GM23338 (cell line): ENCODE data around the gene ZP2. TPM values are rescaled to one million over a fixed set of nuclear protein-coding genes. Genes with fewer than 3 reads are reported as not detected.

Experiments used
- ATAC-seq: fragments of 200-7000 bp; cut with Tn5 transposase; 3 replicates; pipeline ENCODE4 v1.9.1; 2020
- DNase-seq: peaks from one replicate; pipeline ENCODE4 v3.0.0-alpha.2; 2015; ENCODE audit warnings: low spot score
- H2AFZ ChIP-seq: fragments of 200-600 bp; sonication (generic); 2 replicates; pipeline ENCODE4 v1.8.0; 2016; ENCODE audit warnings: antibody characterized with exemption, mild to moderate bottlenecking, moderate library complexity
- H3F3A ChIP-seq: fragments of 200-600 bp; sonication (generic); replicated peaks from 2 replicates; pipeline ENCODE4 v1.8.0; 2017; ENCODE audit warnings: antibody characterized with exemption, mixed run types, low read depth
- H3K27ac ChIP-seq: fragments of 200-600 bp; sonication (generic); 2 replicates; pipeline ENCODE4 v1.6.1; 2016; ENCODE audit warnings: low read depth
- H3K27me3 ChIP-seq: fragments of 200-600 bp; sonication (generic); 2 replicates; pipeline ENCODE4 v1.8.0; 2016; ENCODE audit warnings: mild to moderate bottlenecking, mixed run types, moderate library complexity; ENCODE audit not compliant: insufficient read depth
- H3K36me3 ChIP-seq: fragments of 200-600 bp; sonication (generic); 2 replicates; pipeline ENCODE4 v1.8.0; 2016; ENCODE audit warnings: mild to moderate bottlenecking; ENCODE audit not compliant: insufficient read depth
- H3K4me1 ChIP-seq: fragments of 200-600 bp; sonication (generic); 2 replicates; pipeline ENCODE4 v1.8.0; 2016; ENCODE audit warnings: mild to moderate bottlenecking, moderate library complexity; ENCODE audit not compliant: insufficient read depth
- H3K4me2 ChIP-seq: fragments of 200-600 bp; sonication (generic); 2 replicates; pipeline ENCODE4 v1.7.1; 2017; ENCODE audit warnings: mixed run types
- H3K4me3 ChIP-seq: fragments of 200-600 bp; sonication (generic); 2 replicates; pipeline ENCODE4 v1.6.1; 2016; ENCODE audit warnings: mixed run types
- H3K79me2 ChIP-seq: fragments of 200-600 bp; sonication (generic); replicated peaks from 2 replicates; pipeline ENCODE4 v1.8.0; 2017; ENCODE audit warnings: mild to moderate bottlenecking; ENCODE audit not compliant: insufficient read depth
- H3K9me2 ChIP-seq: fragments of 200-600 bp; sonication (generic); 2 replicates; pipeline ENCODE4 v1.8.0; 2017; ENCODE audit not compliant: insufficient read depth
- H4K20me1 ChIP-seq: fragments of 200-600 bp; sonication (generic); replicated peaks from 2 replicates; pipeline ENCODE4 v1.8.0; 2017; ENCODE audit warnings: mild to moderate bottlenecking; ENCODE audit not compliant: insufficient read depth
- H3K27ac Mint-ChIP-seq: 2 replicates; pipeline ENCODE4 v1.8.0; 2020; ENCODE audit warnings: inconsistent platforms, mild to moderate bottlenecking, moderate library complexity, mixed read lengths
- H3K27me3 Mint-ChIP-seq: 3 replicates; pipeline ENCODE4 v1.8.0; 2022; ENCODE audit warnings: low read depth, mild to moderate bottlenecking, moderate library complexity, mixed read lengths, inconsistent platforms; ENCODE audit not compliant: insufficient read depth, poor library complexity
- H3K36me3 Mint-ChIP-seq: 3 replicates; pipeline ENCODE4 v1.8.0; 2021; ENCODE audit warnings: low read depth, mild to moderate bottlenecking, inconsistent platforms, moderate library complexity, mixed read lengths
- H3K4me1 Mint-ChIP-seq: 3 replicates; pipeline ENCODE4 v1.8.0; 2020; ENCODE audit warnings: mild to moderate bottlenecking, inconsistent platforms, mixed read lengths
- H3K4me3 Mint-ChIP-seq: 3 replicates; pipeline ENCODE4 v1.8.0; 2021; ENCODE audit warnings: moderate library complexity, mild to moderate bottlenecking, inconsistent platforms, mixed read lengths
- H3K9me3 Mint-ChIP-seq: 3 replicates; pipeline ENCODE4 v1.8.0; 2020; ENCODE audit warnings: moderate library complexity, mild to moderate bottlenecking, inconsistent platforms, mixed read lengths
- CREB1 ChIP-seq: fragments of 250-450 bp; sonication (Bioruptor Pico); IDR thresholded peaks from 2 replicates; pipeline ENCODE4 v1.5.0; 2020; ENCODE audit warnings: low read depth, mild to moderate bottlenecking, moderate library complexity
- EZH2 ChIP-seq: fragments of 200-600 bp; sonication (generic); IDR thresholded peaks from one replicate; pipeline ENCODE4 v1.8.0; 2017; ENCODE audit warnings: antibody characterized with exemption, mild to moderate bottlenecking, low read depth; ENCODE audit not compliant: unreplicated experiment
- EZH2phosphoT487 ChIP-seq: fragments of 200-600 bp; sonication (generic); IDR thresholded peaks from one replicate; pipeline ENCODE4 v1.8.1; 2018; ENCODE audit warnings: antibody characterized with exemption; ENCODE audit not compliant: unreplicated experiment
- JUNB ChIP-seq: IDR thresholded peaks from one replicate; pipeline ENCODE4 v1.6.1; 2016; ENCODE audit warnings: antibody characterized with exemption; ENCODE audit not compliant: unreplicated experiment
- POLR2AphosphoS5 ChIP-seq: IDR thresholded peaks from 2 replicates; pipeline ENCODE4 v1.6.1; 2016; ENCODE audit warnings: antibody characterized with exemption, low read depth
- REST ChIP-seq: IDR thresholded peaks from one replicate; pipeline ENCODE4 v1.6.1; 2018; ENCODE audit warnings: antibody characterized with exemption; ENCODE audit not compliant: unreplicated experiment
- STAT1 ChIP-seq: IDR thresholded peaks from one replicate; pipeline ENCODE4 v1.6.1; 2016; ENCODE audit warnings: antibody characterized with exemption; ENCODE audit not compliant: unreplicated experiment
- ZNF462 ChIP-seq: fragments of 250-450 bp; sonication (Bioruptor Pico); IDR thresholded peaks from 2 replicates; pipeline ENCODE4 v1.5.0; 2020; ENCODE audit warnings: mild to moderate bottlenecking, moderate library complexity
- polyA plus RNA-seq: library from polyadenylated mRNA; unstranded; fragments of >200 nt; fragmentation: Nextera tagmentation; extraction: Ambion mirVana; gene quantifications from 2 replicates; pipeline ENCODE4 v1.2.1, GENCODE V29; 2016
- total RNA-seq: library from RNA; depleted of rRNA; stranded (reverse); fragments of >200 nt; shearing (Covaris generic); gene quantifications from 2 replicates; pipeline ENCODE4 v1.2.3, GENCODE V29; 2014
- TF ChIP-seq, protein P1 (sequence below): IDR thresholded peaks from 2 replicates; pipeline ENCODE4 v1.6.1; 2016; ENCODE audit warnings: antibody characterized with exemption
- TF ChIP-seq, protein P2 (sequence below), 2 experiments: fragments of 200-600 bp in 1 of 2; sonication (generic) in 1 of 2; conservative IDR thresholded peaks; 2 replicates each; pipeline versions ENCODE4 v1.5.1 to v1.6.1; 2016 to 2017; ENCODE audit warnings: antibody characterized with exemption in 2 of 2, low read depth in 2 of 2, mild to moderate bottlenecking in 2 of 2, moderate library complexity in 1 of 2

ZP2 gene
- total and polyA plus RNA-seq, 2 experiments from 2014 or later, result not detected

DNA sequence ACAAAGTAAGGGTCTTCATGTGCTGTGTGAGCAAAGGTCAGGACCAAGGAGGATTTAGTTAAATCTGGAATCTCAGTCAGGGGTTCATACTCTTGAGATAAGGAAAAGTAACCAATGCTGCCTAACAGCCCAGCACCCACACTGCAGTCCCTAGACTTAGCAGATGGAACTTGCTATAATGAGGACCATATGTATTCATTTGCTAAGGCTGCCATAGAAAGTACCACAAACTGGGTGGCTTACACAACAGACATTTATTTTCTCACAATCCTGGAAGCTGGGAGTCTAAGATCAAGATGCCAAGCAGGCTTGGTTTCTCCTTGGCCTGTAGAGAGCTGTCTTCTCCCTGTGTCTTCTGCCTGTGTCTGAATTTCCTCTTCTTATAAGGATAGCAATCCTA is 20.8 kb downstream of the ZP2 start:
- no peaks in the 10 kb centered on the region for H4K20me1 ChIP-seq
- H3F3A ChIP-seq, result no peaks in the 10 kb centered on the region
- Mint-ChIP-seq H3K9me3 (no peaks in the 10 kb centered on the region), H3K27me3 (peaks cover 2% of the 10 kb centered on the region), H3K4me3 (no peak overlapping the region), H3K27ac (no peak overlapping the region), H3K36me3 (no peaks in the 10 kb centered on the region), H3K4me1 (no peaks in the 10 kb centered on the region)
- no peaks in the 10 kb centered on the region for H3K79me2 ChIP-seq
- H3K27me3 ChIP-seq, result no peaks in the 10 kb centered on the region
- ATAC-seq, result no peak
- no peak overlapping the region for H3K27ac ChIP-seq
- TF ChIP-seq POLR2AphosphoS5 (no peak), JUNB (no peak)
- no peak overlapping the region for H2AFZ ChIP-seq
- H3K4me2 ChIP-seq, result no peak overlapping the region
- no peaks in the 10 kb centered on the region for H3K4me1 ChIP-seq
- H3K4me3 ChIP-seq, result no peak overlapping the region
- H3K9me2 ChIP-seq, result no peaks in the 10 kb centered on the region
- no peak for DNase-seq
- no peaks in the 10 kb centered on the region for H3K36me3 ChIP-seq

DNA sequence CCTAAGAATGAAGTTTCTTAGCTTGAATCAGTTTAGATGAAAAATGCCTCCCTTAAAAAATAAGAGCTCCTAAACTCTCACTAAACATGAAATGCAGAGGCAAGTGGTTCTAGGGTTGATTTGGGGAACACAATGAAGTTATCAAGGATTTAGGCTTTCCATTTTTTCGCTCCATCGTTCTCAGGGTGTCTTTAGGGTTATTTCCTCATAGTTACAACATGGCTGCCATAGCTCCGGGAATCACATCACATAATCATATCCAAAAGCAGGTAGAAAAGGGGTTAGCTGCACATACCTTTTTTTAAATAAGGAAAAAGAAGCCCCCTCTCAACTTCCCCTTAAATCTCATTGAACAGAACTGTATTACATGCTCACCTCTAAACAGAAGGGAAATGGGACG is 21.4 kb downstream of the ZP2 start:
- no peaks in the 10 kb centered on the region for H3K9me2 ChIP-seq
- no peaks in the 10 kb centered on the region for H3K36me3 ChIP-seq
- Mint-ChIP-seq H3K9me3 (no peaks in the 10 kb centered on the region), H3K27ac (no peak overlapping the region), H3K27me3 (peaks cover 2% of the 10 kb centered on the region), H3K36me3 (no peaks in the 10 kb centered on the region), H3K4me3 (no peak overlapping the region), H3K4me1 (no peaks in the 10 kb centered on the region)
- no peak overlapping the region for H2AFZ ChIP-seq
- H3K4me1 ChIP-seq, result no peaks in the 10 kb centered on the region
- no peaks in the 10 kb centered on the region for H4K20me1 ChIP-seq
- ATAC-seq, result no peak
- no peaks in the 10 kb centered on the region for H3K27me3 ChIP-seq
- no peaks in the 10 kb centered on the region for H3F3A ChIP-seq
- no peak overlapping the region for H3K4me2 ChIP-seq
- no peak overlapping the region for H3K27ac ChIP-seq
- no peak overlapping the region for H3K4me3 ChIP-seq
- no peaks in the 10 kb centered on the region for H3K79me2 ChIP-seq
- no peak for DNase-seq
- TF ChIP-seq ZNF462 (CRISPR knock-in tag) (no peak), EZH2phosphoT487 (no peak), STAT1 (no peak), CREB1 (no peak), JUNB (no peak), POLR2AphosphoS5 (no peak), EZH2 (no peak), REST (no peak)
- TF ChIP-seq, protein P1, sequence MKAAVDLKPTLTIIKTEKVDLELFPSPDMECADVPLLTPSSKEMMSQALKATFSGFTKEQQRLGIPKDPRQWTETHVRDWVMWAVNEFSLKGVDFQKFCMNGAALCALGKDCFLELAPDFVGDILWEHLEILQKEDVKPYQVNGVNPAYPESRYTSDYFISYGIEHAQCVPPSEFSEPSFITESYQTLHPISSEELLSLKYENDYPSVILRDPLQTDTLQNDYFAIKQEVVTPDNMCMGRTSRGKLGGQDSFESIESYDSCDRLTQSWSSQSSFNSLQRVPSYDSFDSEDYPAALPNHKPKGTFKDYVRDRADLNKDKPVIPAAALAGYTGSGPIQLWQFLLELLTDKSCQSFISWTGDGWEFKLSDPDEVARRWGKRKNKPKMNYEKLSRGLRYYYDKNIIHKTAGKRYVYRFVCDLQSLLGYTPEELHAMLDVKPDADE, result no peak
- TF ChIP-seq, protein P2, sequence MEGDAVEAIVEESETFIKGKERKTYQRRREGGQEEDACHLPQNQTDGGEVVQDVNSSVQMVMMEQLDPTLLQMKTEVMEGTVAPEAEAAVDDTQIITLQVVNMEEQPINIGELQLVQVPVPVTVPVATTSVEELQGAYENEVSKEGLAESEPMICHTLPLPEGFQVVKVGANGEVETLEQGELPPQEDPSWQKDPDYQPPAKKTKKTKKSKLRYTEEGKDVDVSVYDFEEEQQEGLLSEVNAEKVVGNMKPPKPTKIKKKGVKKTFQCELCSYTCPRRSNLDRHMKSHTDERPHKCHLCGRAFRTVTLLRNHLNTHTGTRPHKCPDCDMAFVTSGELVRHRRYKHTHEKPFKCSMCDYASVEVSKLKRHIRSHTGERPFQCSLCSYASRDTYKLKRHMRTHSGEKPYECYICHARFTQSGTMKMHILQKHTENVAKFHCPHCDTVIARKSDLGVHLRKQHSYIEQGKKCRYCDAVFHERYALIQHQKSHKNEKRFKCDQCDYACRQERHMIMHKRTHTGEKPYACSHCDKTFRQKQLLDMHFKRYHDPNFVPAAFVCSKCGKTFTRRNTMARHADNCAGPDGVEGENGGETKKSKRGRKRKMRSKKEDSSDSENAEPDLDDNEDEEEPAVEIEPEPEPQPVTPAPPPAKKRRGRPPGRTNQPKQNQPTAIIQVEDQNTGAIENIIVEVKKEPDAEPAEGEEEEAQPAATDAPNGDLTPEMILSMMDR (conservative IDR thresholded peaks at IDR 0.05; ENCODE audit: low read depth in 2 of 2), result no peak
